Measurements from ENCODE around the gene LAYN.
A peak's percentile ranks its signal among the peaks of the same experiment; 100 is the strongest.

LAYN gene

GRCh38 chr11:111540114-111540936 lies at the start of gene LAYN:
Gene LAYN (plus strand): TSS chr11:111540720. CDS start chr11:111540844, 124 bp downstream.
- no peak for DNase-seq

- no peak for DNase-seq
Observed at GRCh38 chr11:111494040-111494439, 46.5 kb upstream of the LAYN start.

GRCh38 chr11:111499483-111499882 lies 41.0 kb upstream of the LAYN start:
- DNase-seq, result no peak

GRCh38 chr11:111500481-111500880 lies 40.0 kb upstream of the LAYN start:
- DNase-seq, result no peak

GRCh38 chr11:111502611-111503010 lies 37.9 kb upstream of the LAYN start:
- no peak for DNase-seq

GRCh38 chr11:111510311-111510710 lies 30.2 kb upstream of the LAYN start:
- no peak for DNase-seq

- peak; percentile 16 for DNase-seq
Observed at GRCh38 chr11:111512296-111513239, 28.0 kb upstream of the LAYN start, which contains the start of gene BTG4. Gene BTG4 (minus strand): TSS chr11:111512386. CDS start chr11:111498776, 13,610 bp downstream.

GRCh38 chr11:111513240-111513605 lies 27.3 kb upstream of the LAYN start:
- no peak for DNase-seq

- no peak for DNase-seq
Observed at GRCh38 chr11:111514216-111515031, 26.1 kb upstream of the LAYN start, which contains the start of gene HOATZ. Gene HOATZ (plus strand): TSS chr11:111514778. CDS start chr11:111514785, 7 bp downstream.

- DNase-seq, result no peak
Observed at GRCh38 chr11:111515591-111515990, 24.9 kb upstream of the LAYN start.

- no peak for DNase-seq
Observed at GRCh38 chr11:111518668-111519067, 21.9 kb upstream of the LAYN start.

GRCh38 chr11:111520560-111520959 lies 20.0 kb upstream of the LAYN start:
- DNase-seq, result no peak

GRCh38 chr11:111521135-111521534 lies 19.4 kb upstream of the LAYN start:
- no peak for DNase-seq

GRCh38 chr11:111522426-111522825 lies 18.1 kb upstream of the LAYN start:
- DNase-seq, result no peak

GRCh38 chr11:111523343-111523742 lies 17.2 kb upstream of the LAYN start:
- DNase-seq, result no peak

GRCh38 chr11:111524056-111524455 lies 16.5 kb upstream of the LAYN start:
- peak; percentile 67 for DNase-seq

- no peak for DNase-seq
Observed at GRCh38 chr11:111525456-111525855, 15.1 kb upstream of the LAYN start.

- DNase-seq, result peak; percentile 81
Observed at GRCh38 chr11:111526501-111526900, 14.0 kb upstream of the LAYN start.

GRCh38 chr11:111527279-111527678 lies 13.2 kb upstream of the LAYN start:
- DNase-seq, result no peak

GRCh38 chr11:111528557-111528956 lies 12.0 kb upstream of the LAYN start:
- no peak for DNase-seq

GRCh38 chr11:111530091-111530490 lies 10.4 kb upstream of the LAYN start:
- DNase-seq, result peak; percentile 45

GRCh38 chr11:111531136-111531535 lies 9.4 kb upstream of the LAYN start:
- DNase-seq, result peak; percentile 27
